HepG2 (cell line): ENCODE results near the gene BARX2. TPM values are rescaled to one million over a fixed set of nuclear protein-coding genes. Genes with fewer than 3 reads are reported as not detected.

ENCODE experiments used
- KAT2B ChIP-seq: fragments of 150-350 bp; IDR thresholded peaks from 2 replicates; pipeline ENCODE4 v1.6.1; 2014; ENCODE audit warnings: low read depth, low read length, borderline replicate concordance
- KDM2A ChIP-seq: sonication (generic); formaldehyde crosslinking; IDR thresholded peaks from 2 replicates; pipeline ENCODE4 v1.4.0; 2020; ENCODE audit warnings: low read depth, missing genetic modification reagents, borderline replicate concordance
- MEIS2 ChIP-seq: sonication (generic); formaldehyde crosslinking; IDR thresholded peaks from 2 replicates; pipeline ENCODE4 v1.9.0; 2021; ENCODE audit warnings: mild to moderate bottlenecking, missing genetic modification reagents
- MIXL1 ChIP-seq: IDR thresholded peaks from 2 replicates; pipeline ENCODE4 v1.6.1; 2016
- NFE2 ChIP-seq: sonication (generic); formaldehyde crosslinking; IDR thresholded peaks from 2 replicates; pipeline ENCODE4 v1.4.0; 2020; ENCODE audit warnings: missing genetic modification reagents
- RARA ChIP-seq: IDR thresholded peaks from 2 replicates; pipeline ENCODE4 v1.6.1; 2016; ENCODE audit warnings: missing genetic modification reagents, missing compliant biosample characterization
- REPIN1 ChIP-seq: sonication (generic); formaldehyde crosslinking; IDR thresholded peaks from 2 replicates; pipeline ENCODE4 v1.8.0; 2022; ENCODE audit warnings: missing genetic modification reagents, low read depth, mild to moderate bottlenecking, borderline replicate concordance
- SIX1 ChIP-seq: sonication (generic); formaldehyde crosslinking; IDR thresholded peaks from 2 replicates; pipeline ENCODE4 v1.4.0; 2020; ENCODE audit warnings: missing genetic modification reagents, borderline replicate concordance
- SMARCC2 ChIP-seq: fragments of 450-650 bp; IDR thresholded peaks from 2 replicates; pipeline ENCODE4 v1.6.1; 2017; ENCODE audit warnings: antibody characterized with exemption, mild to moderate bottlenecking
- TARDBP ChIP-seq: sonication (generic); formaldehyde crosslinking; IDR thresholded peaks from 2 replicates; pipeline ENCODE4 v1.8.0; 2022; ENCODE audit warnings: mild to moderate bottlenecking, missing genetic modification reagents
- ZFP37 ChIP-seq: sonication (generic); formaldehyde crosslinking; IDR thresholded peaks from 2 replicates; pipeline ENCODE4 v1.4.0; 2020; ENCODE audit warnings: missing genetic modification reagents, borderline replicate concordance
- ZNF317 ChIP-seq: sonication (generic); formaldehyde crosslinking; IDR thresholded peaks from 2 replicates; pipeline ENCODE4 v1.5.0; 2020; ENCODE audit warnings: mild to moderate bottlenecking, missing genetic modification reagents
- polyA plus RNA-seq, 8 experiments: library from polyadenylated mRNA; depleted of rRNA in 3 of 8; stranded (reverse) in 7 of 8; unstranded in 1 of 8; fragments of >200 nt; fragmentation: Illumina TruSeq in 4 of 8; extraction: Trizol in 4 of 8; gene quantifications; 2 replicates each; pipeline versions ENCODE4 v1.2.1 to v1.2.3, GENCODE V29; 2011 to 2016; ENCODE audit warnings: low read depth in 4 of 8, missing spikeins in 1 of 8, mixed read lengths in 1 of 8; ENCODE audit not compliant: insufficient read depth in 1 of 8
- total RNA-seq, 5 experiments: library from RNA; depleted of rRNA; stranded (reverse); fragments of >200 nt; fragmentation: Illumina TruSeq; extraction: Trizol; gene quantifications; 2 replicates each; pipeline ENCODE4 v1.2.3, GENCODE V29; 2016; ENCODE audit warnings: low read depth in 1 of 5
- TF ChIP-seq, protein P1 (sequence below): sonication (generic); formaldehyde crosslinking; IDR thresholded peaks from 2 replicates; pipeline ENCODE4 v1.4.0; 2020; ENCODE audit warnings: missing genetic modification reagents
- TF ChIP-seq, protein P2 (sequence below): IDR thresholded peaks from 2 replicates; pipeline ENCODE4 v1.6.1; 2018; ENCODE audit warnings: missing genetic modification reagents, mild to moderate bottlenecking, missing compliant biosample characterization
- TF ChIP-seq, protein P3 (sequence below): sonication (generic); formaldehyde crosslinking; conservative IDR thresholded peaks from 2 replicates; pipeline ENCODE4 v1.8.0; 2022; ENCODE audit warnings: missing genetic modification reagents
- TF ChIP-seq, protein P4 (sequence below): sonication (generic); formaldehyde crosslinking; IDR thresholded peaks from 2 replicates; pipeline ENCODE4 v1.4.0; 2020; ENCODE audit warnings: missing genetic modification reagents
- TF ChIP-seq, protein P5 (sequence below): IDR thresholded peaks from 2 replicates; pipeline ENCODE4 v1.4.0; 2020; ENCODE audit warnings: mild to moderate bottlenecking, missing genetic modification reagents
- TF ChIP-seq, protein P6 (sequence below): sonication (generic); formaldehyde crosslinking; IDR thresholded peaks from 2 replicates; pipeline ENCODE4 v1.5.0; 2020; ENCODE audit warnings: missing genetic modification reagents

Gene BARX2
- total and polyA plus RNA-seq, 2 of the 13 experiments (the other 11 are each of a cell fraction or from before 2014, with no cell fraction given): not detected

DNA sequence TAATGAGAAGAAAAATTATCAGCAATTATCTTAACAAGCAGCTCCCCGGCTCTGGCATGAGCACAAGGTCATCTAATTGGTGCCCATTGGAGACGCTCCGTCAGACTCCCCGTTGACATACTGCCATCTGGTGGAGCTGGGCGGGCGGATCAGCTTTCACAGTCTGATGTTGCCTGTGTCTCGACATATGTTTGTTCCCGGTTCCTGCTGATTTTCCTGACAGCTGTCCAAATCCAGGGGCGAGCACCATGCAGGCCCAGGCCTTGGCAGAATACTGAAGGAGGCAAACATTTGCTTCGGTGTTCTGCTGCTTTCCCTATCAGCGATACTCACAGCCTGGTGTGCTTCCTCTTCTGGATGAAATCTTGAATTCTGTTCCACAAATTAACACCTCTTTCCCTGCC lies 43.8 kb upstream of the BARX2 start (continued):
- no peak for TF ChIP-seq NFE2 (CRISPR knock-in tag)
- no peak for TF ChIP-seq SMARCC2
- TF ChIP-seq, protein P1, sequence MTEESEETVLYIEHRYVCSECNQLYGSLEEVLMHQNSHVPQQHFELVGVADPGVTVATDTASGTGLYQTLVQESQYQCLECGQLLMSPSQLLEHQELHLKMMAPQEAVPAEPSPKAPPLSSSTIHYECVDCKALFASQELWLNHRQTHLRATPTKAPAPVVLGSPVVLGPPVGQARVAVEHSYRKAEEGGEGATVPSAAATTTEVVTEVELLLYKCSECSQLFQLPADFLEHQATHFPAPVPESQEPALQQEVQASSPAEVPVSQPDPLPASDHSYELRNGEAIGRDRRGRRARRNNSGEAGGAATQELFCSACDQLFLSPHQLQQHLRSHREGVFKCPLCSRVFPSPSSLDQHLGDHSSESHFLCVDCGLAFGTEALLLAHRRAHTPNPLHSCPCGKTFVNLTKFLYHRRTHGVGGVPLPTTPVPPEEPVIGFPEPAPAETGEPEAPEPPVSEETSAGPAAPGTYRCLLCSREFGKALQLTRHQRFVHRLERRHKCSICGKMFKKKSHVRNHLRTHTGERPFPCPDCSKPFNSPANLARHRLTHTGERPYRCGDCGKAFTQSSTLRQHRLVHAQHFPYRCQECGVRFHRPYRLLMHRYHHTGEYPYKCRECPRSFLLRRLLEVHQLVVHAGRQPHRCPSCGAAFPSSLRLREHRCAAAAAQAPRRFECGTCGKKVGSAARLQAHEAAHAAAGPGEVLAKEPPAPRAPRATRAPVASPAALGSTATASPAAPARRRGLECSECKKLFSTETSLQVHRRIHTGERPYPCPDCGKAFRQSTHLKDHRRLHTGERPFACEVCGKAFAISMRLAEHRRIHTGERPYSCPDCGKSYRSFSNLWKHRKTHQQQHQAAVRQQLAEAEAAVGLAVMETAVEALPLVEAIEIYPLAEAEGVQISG: no peak
- TF ChIP-seq SIX1: peak; percentile 80; the same call in 1 of the 2 replicates
- TF ChIP-seq, protein P2, sequence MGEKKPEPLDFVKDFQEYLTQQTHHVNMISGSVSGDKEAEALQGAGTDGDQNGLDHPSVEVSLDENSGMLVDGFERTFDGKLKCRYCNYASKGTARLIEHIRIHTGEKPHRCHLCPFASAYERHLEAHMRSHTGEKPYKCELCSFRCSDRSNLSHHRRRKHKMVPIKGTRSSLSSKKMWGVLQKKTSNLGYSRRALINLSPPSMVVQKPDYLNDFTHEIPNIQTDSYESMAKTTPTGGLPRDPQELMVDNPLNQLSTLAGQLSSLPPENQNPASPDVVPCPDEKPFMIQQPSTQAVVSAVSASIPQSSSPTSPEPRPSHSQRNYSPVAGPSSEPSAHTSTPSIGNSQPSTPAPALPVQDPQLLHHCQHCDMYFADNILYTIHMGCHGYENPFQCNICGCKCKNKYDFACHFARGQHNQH (CRISPR knock-in tag): peak; percentile 39; the same call in 1 of the 2 replicates
- TF ChIP-seq, protein P3, sequence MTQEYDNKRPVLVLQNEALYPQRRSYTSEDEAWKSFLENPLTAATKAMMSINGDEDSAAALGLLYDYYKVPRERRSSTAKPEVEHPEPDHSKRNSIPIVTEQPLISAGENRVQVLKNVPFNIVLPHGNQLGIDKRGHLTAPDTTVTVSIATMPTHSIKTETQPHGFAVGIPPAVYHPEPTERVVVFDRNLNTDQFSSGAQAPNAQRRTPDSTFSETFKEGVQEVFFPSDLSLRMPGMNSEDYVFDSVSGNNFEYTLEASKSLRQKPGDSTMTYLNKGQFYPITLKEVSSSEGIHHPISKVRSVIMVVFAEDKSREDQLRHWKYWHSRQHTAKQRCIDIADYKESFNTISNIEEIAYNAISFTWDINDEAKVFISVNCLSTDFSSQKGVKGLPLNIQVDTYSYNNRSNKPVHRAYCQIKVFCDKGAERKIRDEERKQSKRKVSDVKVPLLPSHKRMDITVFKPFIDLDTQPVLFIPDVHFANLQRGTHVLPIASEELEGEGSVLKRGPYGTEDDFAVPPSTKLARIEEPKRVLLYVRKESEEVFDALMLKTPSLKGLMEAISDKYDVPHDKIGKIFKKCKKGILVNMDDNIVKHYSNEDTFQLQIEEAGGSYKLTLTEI (CRISPR knock-in tag): no peak
- 0 out of 2 replicates have a peak, but pooled peaks have one; percentile 14 for TF ChIP-seq RARA (CRISPR knock-in tag)
- TF ChIP-seq ZNF317 (CRISPR knock-in tag): peak; percentile 86
- TF ChIP-seq MEIS2 (CRISPR knock-in tag): no peak
- peak; percentile 53; the same call in 1 of the 2 replicates for TF ChIP-seq MIXL1 (CRISPR knock-in tag)
- TF ChIP-seq REPIN1 (CRISPR knock-in tag): peak; percentile 38; the same call in 1 of the 2 replicates
- no peak for TF ChIP-seq KAT2B
- TF ChIP-seq, protein P4, sequence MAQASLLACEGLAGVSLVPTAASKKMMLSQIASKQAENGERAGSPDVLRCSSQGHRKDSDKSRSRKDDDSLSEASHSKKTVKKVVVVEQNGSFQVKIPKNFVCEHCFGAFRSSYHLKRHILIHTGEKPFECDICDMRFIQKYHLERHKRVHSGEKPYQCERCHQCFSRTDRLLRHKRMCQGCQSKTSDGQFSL (CRISPR knock-in tag): no peak
- TF ChIP-seq, protein P5, sequence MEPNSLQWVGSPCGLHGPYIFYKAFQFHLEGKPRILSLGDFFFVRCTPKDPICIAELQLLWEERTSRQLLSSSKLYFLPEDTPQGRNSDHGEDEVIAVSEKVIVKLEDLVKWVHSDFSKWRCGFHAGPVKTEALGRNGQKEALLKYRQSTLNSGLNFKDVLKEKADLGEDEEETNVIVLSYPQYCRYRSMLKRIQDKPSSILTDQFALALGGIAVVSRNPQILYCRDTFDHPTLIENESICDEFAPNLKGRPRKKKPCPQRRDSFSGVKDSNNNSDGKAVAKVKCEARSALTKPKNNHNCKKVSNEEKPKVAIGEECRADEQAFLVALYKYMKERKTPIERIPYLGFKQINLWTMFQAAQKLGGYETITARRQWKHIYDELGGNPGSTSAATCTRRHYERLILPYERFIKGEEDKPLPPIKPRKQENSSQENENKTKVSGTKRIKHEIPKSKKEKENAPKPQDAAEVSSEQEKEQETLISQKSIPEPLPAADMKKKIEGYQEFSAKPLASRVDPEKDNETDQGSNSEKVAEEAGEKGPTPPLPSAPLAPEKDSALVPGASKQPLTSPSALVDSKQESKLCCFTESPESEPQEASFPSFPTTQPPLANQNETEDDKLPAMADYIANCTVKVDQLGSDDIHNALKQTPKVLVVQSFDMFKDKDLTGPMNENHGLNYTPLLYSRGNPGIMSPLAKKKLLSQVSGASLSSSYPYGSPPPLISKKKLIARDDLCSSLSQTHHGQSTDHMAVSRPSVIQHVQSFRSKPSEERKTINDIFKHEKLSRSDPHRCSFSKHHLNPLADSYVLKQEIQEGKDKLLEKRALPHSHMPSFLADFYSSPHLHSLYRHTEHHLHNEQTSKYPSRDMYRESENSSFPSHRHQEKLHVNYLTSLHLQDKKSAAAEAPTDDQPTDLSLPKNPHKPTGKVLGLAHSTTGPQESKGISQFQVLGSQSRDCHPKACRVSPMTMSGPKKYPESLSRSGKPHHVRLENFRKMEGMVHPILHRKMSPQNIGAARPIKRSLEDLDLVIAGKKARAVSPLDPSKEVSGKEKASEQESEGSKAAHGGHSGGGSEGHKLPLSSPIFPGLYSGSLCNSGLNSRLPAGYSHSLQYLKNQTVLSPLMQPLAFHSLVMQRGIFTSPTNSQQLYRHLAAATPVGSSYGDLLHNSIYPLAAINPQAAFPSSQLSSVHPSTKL: peak; percentile 41; the same call in 1 of the 2 replicates
- TF ChIP-seq, protein P6, sequence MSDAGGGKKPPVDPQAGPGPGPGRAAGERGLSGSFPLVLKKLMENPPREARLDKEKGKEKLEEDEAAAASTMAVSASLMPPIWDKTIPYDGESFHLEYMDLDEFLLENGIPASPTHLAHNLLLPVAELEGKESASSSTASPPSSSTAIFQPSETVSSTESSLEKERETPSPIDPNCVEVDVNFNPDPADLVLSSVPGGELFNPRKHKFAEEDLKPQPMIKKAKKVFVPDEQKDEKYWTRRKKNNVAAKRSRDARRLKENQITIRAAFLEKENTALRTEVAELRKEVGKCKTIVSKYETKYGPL (CRISPR knock-in tag): no peak
- no peak for TF ChIP-seq ZFP37 (CRISPR knock-in tag)
- no peak for TF ChIP-seq TARDBP (CRISPR knock-in tag)
- peak; percentile 71; the same call in 1 of the 2 replicates for TF ChIP-seq KDM2A (CRISPR knock-in tag)
